SK-N-SH (cell line): ENCODE data around the gene SLC35B4. TPM values are rescaled to one million over a fixed set of nuclear protein-coding genes. Genes with fewer than 3 reads are reported as not detected.

Experiments
- CTCF ChIA-PET: fragments of 300-600, 350-600 bp; formaldehyde crosslinking; extraction: SDS; loops from one replicate; lab custom pipeline; 2021; lab: Yijun Ruan, JAX
- POLR2A ChIA-PET: fragments of 350-600 bp; sonication (Branson Sonifier 250); formaldehyde crosslinking; extraction: SDS; loops from one replicate; lab custom pipeline; 2020; ENCODE audit warnings: antibody characterized with exemption, inconsistent platforms; lab: Yijun Ruan, JAX
- DNase-seq: peaks from one replicate; pipeline ENCODE4 v3.0.0; 2012
- H2AFZ ChIP-seq: fragments of 200-600 bp; sonication (generic); 2 replicates; pipeline ENCODE4 v1.8.1; 2016; ENCODE audit warnings: antibody characterized with exemption, mild to moderate bottlenecking, low read depth
- H3F3A ChIP-seq: fragments of 200-600 bp; sonication (generic); replicated peaks from 2 replicates; pipeline ENCODE3; 2016; ENCODE audit warnings: antibody characterized with exemption, mild to moderate bottlenecking; ENCODE audit not compliant: insufficient read depth
- H3K27ac ChIP-seq, 2 experiments: fragments of 200-500 bp in 1 of 2; fragments of 200-600 bp in 1 of 2; sonication (Bioruptor generic) in 1 of 2; sonication (generic), shearing (Covaris generic) in 1 of 2; 2 replicates each; pipeline versions ENCODE4 v1.5.1 to v1.6.1; 2014 to 2016; ENCODE audit warnings: low read depth in 2 of 2, inconsistent platforms in 1 of 2, low read length in 1 of 2, mild to moderate bottlenecking in 1 of 2, mixed read lengths in 1 of 2
- H3K27me3 ChIP-seq: fragments of 200-600 bp; sonication (generic), shearing (Covaris generic); 2 replicates; pipeline ENCODE4 v1.6.1; 2016; ENCODE audit warnings: mixed run types; ENCODE audit not compliant: insufficient read depth
- H3K36me3 ChIP-seq, 2 experiments: fragments of 200-500 bp in 1 of 2; fragments of 200-600 bp in 1 of 2; sonication (Bioruptor generic) in 1 of 2; sonication (generic) in 1 of 2; replicated peaks in 1 of 2; 2 replicates each; pipeline versions ENCODE3 to v1.5.1; 2014 to 2016; ENCODE audit warnings: low read length in 1 of 2, mild to moderate bottlenecking in 1 of 2; ENCODE audit not compliant: insufficient read depth in 2 of 2, control insufficient read depth in 1 of 2
- H3K4me1 ChIP-seq, 2 experiments: fragments of 200-500 bp in 1 of 2; fragments of 200-600 bp in 1 of 2; sonication (Bioruptor generic) in 1 of 2; sonication (generic), shearing (Covaris generic) in 1 of 2; 2 replicates each; pipeline versions ENCODE4 v1.5.1 to v1.6.1; 2014 to 2016; ENCODE audit warnings: low read depth in 1 of 2, low read length in 1 of 2, mixed run types in 1 of 2; ENCODE audit not compliant: insufficient read depth in 2 of 2, control insufficient read depth in 1 of 2
- H3K4me2 ChIP-seq: fragments of 200-600 bp; sonication (generic), shearing (Covaris generic); 2 replicates; pipeline ENCODE4 v1.6.1; 2017; ENCODE audit warnings: mixed run types
- H3K4me3 ChIP-seq, 2 experiments: fragments of 200-500 bp in 1 of 2; fragments of 200-600 bp in 1 of 2; sonication (Bioruptor generic) in 1 of 2; sonication (generic), shearing (Covaris generic) in 1 of 2; 2 replicates each; pipeline versions ENCODE4 v1.5.1 to v1.8.1; 2014 to 2016; ENCODE audit warnings: low read depth in 2 of 2, inconsistent platforms in 1 of 2, low read length in 1 of 2, mild to moderate bottlenecking in 1 of 2, mixed read lengths in 1 of 2, moderate library complexity in 1 of 2
- H3K79me2 ChIP-seq: fragments of 200-600 bp; sonication (generic); 2 replicates; pipeline ENCODE4 v1.8.1; 2017; ENCODE audit warnings: mild to moderate bottlenecking; ENCODE audit not compliant: insufficient read depth
- H3K9ac ChIP-seq: fragments of 200-600 bp; sonication (generic); 2 replicates; pipeline ENCODE4 v1.6.1; 2017; ENCODE audit warnings: mixed run types
- H3K9me2 ChIP-seq: fragments of 200-600 bp; sonication (generic); 2 replicates; pipeline ENCODE4 v1.6.1; 2017; ENCODE audit warnings: mixed run types
- H3K9me3 ChIP-seq: fragments of 200-600 bp; sonication (generic); 2 replicates; pipeline ENCODE4 v1.6.1; 2017; ENCODE audit warnings: mixed run types, mild to moderate bottlenecking, moderate library complexity
- H4K20me1 ChIP-seq: fragments of 200-600 bp; sonication (generic); 2 replicates; pipeline ENCODE4 v1.6.1; 2017; ENCODE audit warnings: mild to moderate bottlenecking, mixed run types; ENCODE audit not compliant: insufficient read depth
- CHD2 ChIP-seq: fragments of 150-350 bp; IDR thresholded peaks from 2 replicates; pipeline ENCODE4 v1.6.1; 2018; ENCODE audit warnings: low read length; ENCODE audit not compliant: partially characterized antibody
- EP300 ChIP-seq, 2 experiments: IDR thresholded peaks; 2 replicates each; pipeline versions ENCODE4 v1.4.0 to v1.6.1; 2012; ENCODE audit warnings: borderline replicate concordance in 1 of 2, low read depth in 1 of 2, low read length in 1 of 2
- FOSL2 ChIP-seq: IDR thresholded peaks from 2 replicates; pipeline ENCODE4 v1.4.0; 2012; ENCODE audit warnings: low read depth, mild to moderate bottlenecking, moderate library complexity, borderline replicate concordance
- FOXJ3 ChIP-seq: sonication (generic); formaldehyde crosslinking; IDR thresholded peaks from 2 replicates; pipeline ENCODE4 v1.5.1; 2020; ENCODE audit warnings: mild to moderate bottlenecking, missing genetic modification reagents
- FOXM1 ChIP-seq: IDR thresholded peaks from 2 replicates; pipeline ENCODE4 v1.4.0; 2012; ENCODE audit warnings: low read depth, mild to moderate bottlenecking
- GABPA ChIP-seq: IDR thresholded peaks from 2 replicates; pipeline ENCODE4 v1.4.0; 2012; ENCODE audit warnings: low read depth, mild to moderate bottlenecking
- GATA2 ChIP-seq: sonication (generic); formaldehyde crosslinking; IDR thresholded peaks from 2 replicates; pipeline ENCODE4 v1.5.0; 2020; ENCODE audit warnings: mild to moderate bottlenecking, missing genetic modification reagents
- IRF3 ChIP-seq: fragments of 150-350 bp; IDR thresholded peaks from 2 replicates; pipeline ENCODE4 v1.6.1; 2016; ENCODE audit warnings: mild to moderate bottlenecking, low read depth, low read length
- MAX ChIP-seq: IDR thresholded peaks from 2 replicates; pipeline ENCODE4 v1.4.0; 2012; ENCODE audit warnings: low read depth
- MXI1 ChIP-seq: IDR thresholded peaks from 2 replicates; pipeline ENCODE4 v1.6.1; 2012; ENCODE audit warnings: mild to moderate bottlenecking, low read depth, low read length, improper control_type of control experiment
- PBX3 ChIP-seq: IDR thresholded peaks from 2 replicates; pipeline ENCODE4; 2012
- POLR2AphosphoS5 ChIP-seq: IDR thresholded peaks from 2 replicates; pipeline ENCODE4 v1.6.1; 2012; ENCODE audit warnings: low read depth, low read length
- RCOR1 ChIP-seq: fragments of 150-350 bp; IDR thresholded peaks from 2 replicates; pipeline ENCODE4 v1.6.1; 2017; ENCODE audit warnings: antibody characterized with exemption, low read length
- TCF12 ChIP-seq: IDR thresholded peaks from 2 replicates; pipeline ENCODE4 v1.4.0; 2012
- TEAD4 ChIP-seq: IDR thresholded peaks from 2 replicates; pipeline ENCODE4 v1.4.0; 2012; ENCODE audit warnings: mild to moderate bottlenecking, borderline replicate concordance; ENCODE audit not compliant: insufficient read depth
- YY1 ChIP-seq: IDR thresholded peaks from 2 replicates; pipeline ENCODE4 v1.4.0; 2012; ENCODE audit warnings: low read depth, mild to moderate bottlenecking
- WGBS: methylation state at CpG from one replicate; pipeline ENCODE4 v1.1.6; 2017; ENCODE audit warnings: low lambda C conversion rate; 5-methylcytosine and 5-hydroxymethylcytosine counted together
- polyA plus RNA-seq, 3 experiments: library from polyadenylated mRNA; depleted of rRNA; stranded (reverse); fragments of >200 nt; gene quantifications; 2 replicates each; pipeline ENCODE4 v1.2.3, GENCODE V29; 2012

The SLC35B4 gene
- polyA plus RNA-seq, 1 of the 3 experiments (the other 2 are of a cell fraction) = 19.3 TPM

GRCh38 chr7:134284952-134285351 is 31.8 kb downstream of the SLC35B4 start:
- H4K20me1 ChIP-seq = no peaks in the 10 kb centered on the region
- H3K79me2 ChIP-seq = no peaks in the 10 kb centered on the region
- no peak overlapping the region for H3K4me3 ChIP-seq
- no peaks in the 10 kb centered on the region for H3K27me3 ChIP-seq
- no peak overlapping the region for H3K9ac ChIP-seq
- no peaks in the 10 kb centered on the region for H3K36me3 ChIP-seq
- TF ChIP-seq FOXM1 (no peak), MAX (no peak), GABPA (no peak), CHD2 (no peak), RCOR1 (no peak), YY1 (no peak), IRF3 (no peak), GATA2 (no peak), MXI1 (no peak), FOXJ3 (CRISPR knock-in tag) (no peak), EP300 (IDR thresholded peaks at IDR 0.05; ENCODE audit: borderline replicate concordance in 1 of 2, low read depth in 1 of 2, low read length in 1 of 2) (no peak), TCF12 (no peak), TEAD4 (no peak)
- H3F3A ChIP-seq = no peaks in the 10 kb centered on the region
- ChIA-PET POLR2A (no interaction called here), CTCF (interaction anchor here (1.2 kb wide), 1 partner anchor 73 kb away, joined by 3 read pairs; no protein-coding TSS in a partner anchor)
- no peaks in the 10 kb centered on the region for H3K9me2 ChIP-seq
- H3K4me1 ChIP-seq = peaks cover 0 to 5% of the 10 kb centered on the region in 2 experiments; a peak in 2 of 4 replicates
- H2AFZ ChIP-seq = no peak overlapping the region
- no peak overlapping the region for H3K4me2 ChIP-seq
- H3K27ac ChIP-seq = no peak overlapping the region
- no peaks in the 10 kb centered on the region for H3K9me3 ChIP-seq
- WGBS = 64% methylated on average over 3 of the region's 3 CpGs
- DNase-seq = no peak

GRCh38 chr7:134284011-134284410 is 32.7 kb downstream of the SLC35B4 start:
- H3K9me3 ChIP-seq = no peaks in the 10 kb centered on the region
- H4K20me1 ChIP-seq = no peaks in the 10 kb centered on the region
- no peak overlapping the region for H3K9ac ChIP-seq
- no peak overlapping the region for H3K4me2 ChIP-seq
- no peaks in the 10 kb centered on the region for H3F3A ChIP-seq
- no peak overlapping the region for H2AFZ ChIP-seq
- no peaks in the 10 kb centered on the region for H3K36me3 ChIP-seq
- TF ChIP-seq FOSL2 (no peak), PBX3 (no peak), RCOR1 (no peak), GATA2 (no peak), POLR2AphosphoS5 (no peak), TCF12 (no peak), IRF3 (no peak)
- ChIA-PET POLR2A (no interaction called here), CTCF (interaction anchor here (1.2 kb wide), 1 partner anchor 74 kb away, joined by 3 read pairs; no protein-coding TSS in a partner anchor)
- no peaks in the 10 kb centered on the region for H3K9me2 ChIP-seq
- 60% methylated on average over 6 of the region's 6 CpGs for WGBS
- H3K27ac ChIP-seq = no peak overlapping the region
- no peaks in the 10 kb centered on the region for H3K27me3 ChIP-seq
- no peak for DNase-seq
- peaks cover 0 to 5% of the 10 kb centered on the region in 2 experiments; a peak in 2 of 4 replicates for H3K4me1 ChIP-seq
- no peaks in the 10 kb centered on the region for H3K79me2 ChIP-seq
- H3K4me3 ChIP-seq = no peak overlapping the region
